SK-N-SH (cell line): ENCODE results near the gene LIN28B. TPM values are rescaled to one million over a fixed set of nuclear protein-coding genes. Genes with fewer than 3 reads are reported as not detected.
"Not testable (repeated sequence)": the region's sequence is repeated elsewhere in the genome, so short reads cannot be mapped to it uniquely, and the experiment has no call there.

Experiments used
- CTCF ChIA-PET: fragments of 300-600, 350-600 bp; formaldehyde crosslinking; extraction: SDS; loops from one replicate; lab custom pipeline; 2021; lab: Yijun Ruan, JAX
- POLR2A ChIA-PET: fragments of 350-600 bp; sonication (Branson Sonifier 250); formaldehyde crosslinking; extraction: SDS; loops from one replicate; lab custom pipeline; 2020; ENCODE audit warnings: antibody characterized with exemption, inconsistent platforms; lab: Yijun Ruan, JAX
- DNase-seq: peaks from one replicate; pipeline ENCODE4 v3.0.0; 2012
- H2AFZ ChIP-seq: fragments of 200-600 bp; sonication (generic); 2 replicates; pipeline ENCODE4 v1.8.1; 2016; ENCODE audit warnings: antibody characterized with exemption, mild to moderate bottlenecking, low read depth
- H3F3A ChIP-seq: fragments of 200-600 bp; sonication (generic); replicated peaks from 2 replicates; pipeline ENCODE3; 2016; ENCODE audit warnings: antibody characterized with exemption, mild to moderate bottlenecking; ENCODE audit not compliant: insufficient read depth
- H3K27ac ChIP-seq, 2 experiments: fragments of 200-500 bp in 1 of 2; fragments of 200-600 bp in 1 of 2; sonication (Bioruptor generic) in 1 of 2; sonication (generic), shearing (Covaris generic) in 1 of 2; 2 replicates each; pipeline versions ENCODE4 v1.5.1 to v1.6.1; 2014 to 2016; ENCODE audit warnings: low read depth in 2 of 2, inconsistent platforms in 1 of 2, low read length in 1 of 2, mild to moderate bottlenecking in 1 of 2, mixed read lengths in 1 of 2
- H3K27me3 ChIP-seq: fragments of 200-600 bp; sonication (generic), shearing (Covaris generic); 2 replicates; pipeline ENCODE4 v1.6.1; 2016; ENCODE audit warnings: mixed run types; ENCODE audit not compliant: insufficient read depth
- H3K36me3 ChIP-seq, 2 experiments: fragments of 200-500 bp in 1 of 2; fragments of 200-600 bp in 1 of 2; sonication (Bioruptor generic) in 1 of 2; sonication (generic) in 1 of 2; replicated peaks in 1 of 2; 2 replicates each; pipeline versions ENCODE3 to v1.5.1; 2014 to 2016; ENCODE audit warnings: low read length in 1 of 2, mild to moderate bottlenecking in 1 of 2; ENCODE audit not compliant: insufficient read depth in 2 of 2, control insufficient read depth in 1 of 2
- H3K4me1 ChIP-seq, 2 experiments: fragments of 200-500 bp in 1 of 2; fragments of 200-600 bp in 1 of 2; sonication (Bioruptor generic) in 1 of 2; sonication (generic), shearing (Covaris generic) in 1 of 2; 2 replicates each; pipeline versions ENCODE4 v1.5.1 to v1.6.1; 2014 to 2016; ENCODE audit warnings: low read depth in 1 of 2, low read length in 1 of 2, mixed run types in 1 of 2; ENCODE audit not compliant: insufficient read depth in 2 of 2, control insufficient read depth in 1 of 2
- H3K4me2 ChIP-seq: fragments of 200-600 bp; sonication (generic), shearing (Covaris generic); 2 replicates; pipeline ENCODE4 v1.6.1; 2017; ENCODE audit warnings: mixed run types
- H3K4me3 ChIP-seq, 2 experiments: fragments of 200-500 bp in 1 of 2; fragments of 200-600 bp in 1 of 2; sonication (Bioruptor generic) in 1 of 2; sonication (generic), shearing (Covaris generic) in 1 of 2; 2 replicates each; pipeline versions ENCODE4 v1.5.1 to v1.8.1; 2014 to 2016; ENCODE audit warnings: low read depth in 2 of 2, inconsistent platforms in 1 of 2, low read length in 1 of 2, mild to moderate bottlenecking in 1 of 2, mixed read lengths in 1 of 2, moderate library complexity in 1 of 2
- H3K79me2 ChIP-seq: fragments of 200-600 bp; sonication (generic); 2 replicates; pipeline ENCODE4 v1.8.1; 2017; ENCODE audit warnings: mild to moderate bottlenecking; ENCODE audit not compliant: insufficient read depth
- H3K9ac ChIP-seq: fragments of 200-600 bp; sonication (generic); 2 replicates; pipeline ENCODE4 v1.6.1; 2017; ENCODE audit warnings: mixed run types
- H3K9me2 ChIP-seq: fragments of 200-600 bp; sonication (generic); 2 replicates; pipeline ENCODE4 v1.6.1; 2017; ENCODE audit warnings: mixed run types
- H3K9me3 ChIP-seq: fragments of 200-600 bp; sonication (generic); 2 replicates; pipeline ENCODE4 v1.6.1; 2017; ENCODE audit warnings: mixed run types, mild to moderate bottlenecking, moderate library complexity
- H4K20me1 ChIP-seq: fragments of 200-600 bp; sonication (generic); 2 replicates; pipeline ENCODE4 v1.6.1; 2017; ENCODE audit warnings: mild to moderate bottlenecking, mixed run types; ENCODE audit not compliant: insufficient read depth
- FOSL2 ChIP-seq: IDR thresholded peaks from 2 replicates; pipeline ENCODE4 v1.4.0; 2012; ENCODE audit warnings: low read depth, mild to moderate bottlenecking, moderate library complexity, borderline replicate concordance
- FOXM1 ChIP-seq: IDR thresholded peaks from 2 replicates; pipeline ENCODE4 v1.4.0; 2012; ENCODE audit warnings: low read depth, mild to moderate bottlenecking
- JUND ChIP-seq: IDR thresholded peaks from 2 replicates; pipeline ENCODE4 v1.4.0; 2012
- RXRA ChIP-seq: IDR thresholded peaks from 2 replicates; pipeline ENCODE4 v1.4.0; 2012; ENCODE audit warnings: low read depth, mild to moderate bottlenecking, borderline replicate concordance
- TCF12 ChIP-seq: IDR thresholded peaks from 2 replicates; pipeline ENCODE4 v1.4.0; 2012
- WGBS: methylation state at CpG from one replicate; pipeline ENCODE4 v1.1.6; 2017; ENCODE audit warnings: low lambda C conversion rate; 5-methylcytosine and 5-hydroxymethylcytosine counted together
- polyA plus RNA-seq, 3 experiments: library from polyadenylated mRNA; depleted of rRNA; stranded (reverse); fragments of >200 nt; gene quantifications; 2 replicates each; pipeline ENCODE4 v1.2.3, GENCODE V29; 2012
- TF ChIP-seq, protein P1 (sequence below): IDR thresholded peaks from 2 replicates; pipeline ENCODE4 v1.4.0; 2012; ENCODE audit warnings: low read depth, borderline replicate concordance

Gene LIN28B
- polyA plus RNA-seq, 1 of the 3 experiments (the other 2 are of a cell fraction), result 0.67 TPM

- CTCF ChIA-PET, H2AFZ ChIP-seq, H3K4me2 ChIP-seq, H3K79me2 ChIP-seq, H4K20me1 ChIP-seq, POLR2A ChIA-PET, H3K36me3 ChIP-seq, H3K9me3 ChIP-seq, H3K4me3 ChIP-seq, H3K9me2 ChIP-seq, H3K27ac ChIP-seq, H3K9ac ChIP-seq, H3K4me1 ChIP-seq, H3F3A ChIP-seq, DNase-seq: not testable (repeated sequence)
- 87% methylated on average over 22 of the region's 22 CpGs for WGBS
- H3K27me3 ChIP-seq, result peaks cover 11% of the 10 kb centered on the region; the same call in 1 of the 2 replicates
Measured at GRCh38 chr6:104953400-104954189, 3.3 kb upstream of the LIN28B start.

GRCh38 chr6:104954190-104954797 lies 2.6 kb upstream of the LIN28B start:
- H2AFZ ChIP-seq, result no peak overlapping the region
- no peak overlapping the region for H3K4me2 ChIP-seq
- no peaks in the 10 kb centered on the region; a peak in 1 of 4 replicates for H3K4me1 ChIP-seq
- no peak overlapping the region for H3K4me3 ChIP-seq
- no peaks in the 10 kb centered on the region for H4K20me1 ChIP-seq
- WGBS, result 55% methylated on average over 4 of the region's 4 CpGs
- H3K9me2 ChIP-seq, result no peaks in the 10 kb centered on the region
- H3K9ac ChIP-seq, result no peak overlapping the region
- H3K79me2 ChIP-seq, result no peaks in the 10 kb centered on the region
- H3K36me3 ChIP-seq, result no peaks in the 10 kb centered on the region
- no peak for DNase-seq
- H3F3A ChIP-seq, result peaks cover 9% of the 10 kb centered on the region
- H3K9me3 ChIP-seq, result no peaks in the 10 kb centered on the region
- ChIA-PET POLR2A (no interaction called here), CTCF (interaction anchor here (4.3 kb wide), 1 partner anchor 124 kb away, joined by 18 read pairs; no protein-coding TSS in a partner anchor)
- peaks cover 11% of the 10 kb centered on the region; the same call in 1 of the 2 replicates for H3K27me3 ChIP-seq
- no peak overlapping the region for H3K27ac ChIP-seq
- TF ChIP-seq RXRA (no peak), TCF12 (no peak), JUND (no peak)

- Histone ChIP-seq H3F3A (peaks cover 12% of the 10 kb centered on the region), H3K27me3 (peaks cover 11% of the 10 kb centered on the region; the same call in 1 of the 2 replicates), H3K4me2 (no peak overlapping the region), H3K9ac (no peak overlapping the region), H3K9me2 (no peaks in the 10 kb centered on the region), H2AFZ (no peak overlapping the region), H3K4me3 (peak overlapping the region in 1 of 2 experiments; percentile 55; a peak in 2 of 4 replicates), H3K36me3 (no peaks in the 10 kb centered on the region), H3K27ac (peak overlapping the region in 1 of 2 experiments; percentile 91; a peak in 1 of 4 replicates), H3K79me2 (no peaks in the 10 kb centered on the region), H3K4me1 (no peaks in the 10 kb centered on the region; a peak in 1 of 4 replicates), H4K20me1 (no peaks in the 10 kb centered on the region), H3K9me3 (no peaks in the 10 kb centered on the region)
- CTCF ChIA-PET, result interaction anchor here (1.1 to 4.3 kb wide), 3 partner anchors 12 to 122 kb away, joined by 3 to 18 read pairs (median 6); no protein-coding TSS in a partner anchor
- 34% methylated on average over 5 of the region's 5 CpGs for WGBS
- POLR2A ChIA-PET, result interaction anchor here (0.5 to 1.7 kb wide), 2 partner anchors 12 to 1388 kb away, joined by 3 to 4 read pairs; no protein-coding TSS in a partner anchor
- DNase-seq, result peak; percentile 51
- TF ChIP-seq FOSL2 (no peak), FOXM1 (no peak)
- TF ChIP-seq, protein P1, sequence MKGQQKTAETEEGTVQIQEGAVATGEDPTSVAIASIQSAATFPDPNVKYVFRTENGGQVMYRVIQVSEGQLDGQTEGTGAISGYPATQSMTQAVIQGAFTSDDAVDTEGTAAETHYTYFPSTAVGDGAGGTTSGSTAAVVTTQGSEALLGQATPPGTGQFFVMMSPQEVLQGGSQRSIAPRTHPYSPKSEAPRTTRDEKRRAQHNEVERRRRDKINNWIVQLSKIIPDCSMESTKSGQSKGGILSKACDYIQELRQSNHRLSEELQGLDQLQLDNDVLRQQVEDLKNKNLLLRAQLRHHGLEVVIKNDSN, result no peak
Measured at GRCh38 chr6:104955491-104955890, 1.4 kb upstream of the LIN28B start.
